ENCODE results near the gene CDK9.

DNA sequence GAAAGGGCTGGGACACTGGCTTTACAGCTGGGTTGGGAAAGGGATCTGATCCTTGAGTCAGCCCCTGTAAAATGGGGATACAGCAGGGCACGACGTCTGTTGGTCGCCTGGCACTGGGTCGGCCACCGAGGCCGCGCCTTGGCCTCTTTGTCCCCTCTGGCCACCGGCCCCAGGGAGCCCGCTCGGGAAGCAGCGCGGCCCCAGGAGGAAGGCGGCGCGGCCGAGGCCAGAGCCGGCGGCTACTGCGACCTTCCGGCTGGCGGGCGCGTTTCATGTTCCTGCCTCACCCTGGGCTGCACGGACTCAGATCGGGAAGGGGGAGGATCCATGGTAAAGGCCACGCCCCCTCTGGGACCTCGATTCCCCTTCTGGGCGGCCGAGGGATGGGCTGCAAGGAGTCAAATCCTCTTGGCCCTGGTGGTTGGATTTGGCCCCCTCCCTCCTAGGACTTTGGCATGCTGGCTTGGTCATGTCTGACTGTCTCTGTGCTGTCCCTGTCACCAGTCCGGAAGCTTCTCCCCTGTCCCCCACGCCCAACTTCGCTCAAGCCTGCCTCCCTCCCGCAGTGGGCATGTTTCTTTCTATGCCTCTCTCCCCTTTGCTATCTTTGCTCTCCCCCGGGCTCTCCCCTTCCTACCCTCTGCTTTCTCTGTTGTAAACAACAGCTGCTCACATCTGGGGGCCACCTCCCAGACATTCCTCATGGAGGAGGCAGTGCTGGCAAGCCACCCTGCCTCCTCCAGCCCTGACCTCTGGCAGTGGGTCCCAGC is 42.6 kb downstream of the CDK9 start:
- TF ChIP-seq, protein P1, sequence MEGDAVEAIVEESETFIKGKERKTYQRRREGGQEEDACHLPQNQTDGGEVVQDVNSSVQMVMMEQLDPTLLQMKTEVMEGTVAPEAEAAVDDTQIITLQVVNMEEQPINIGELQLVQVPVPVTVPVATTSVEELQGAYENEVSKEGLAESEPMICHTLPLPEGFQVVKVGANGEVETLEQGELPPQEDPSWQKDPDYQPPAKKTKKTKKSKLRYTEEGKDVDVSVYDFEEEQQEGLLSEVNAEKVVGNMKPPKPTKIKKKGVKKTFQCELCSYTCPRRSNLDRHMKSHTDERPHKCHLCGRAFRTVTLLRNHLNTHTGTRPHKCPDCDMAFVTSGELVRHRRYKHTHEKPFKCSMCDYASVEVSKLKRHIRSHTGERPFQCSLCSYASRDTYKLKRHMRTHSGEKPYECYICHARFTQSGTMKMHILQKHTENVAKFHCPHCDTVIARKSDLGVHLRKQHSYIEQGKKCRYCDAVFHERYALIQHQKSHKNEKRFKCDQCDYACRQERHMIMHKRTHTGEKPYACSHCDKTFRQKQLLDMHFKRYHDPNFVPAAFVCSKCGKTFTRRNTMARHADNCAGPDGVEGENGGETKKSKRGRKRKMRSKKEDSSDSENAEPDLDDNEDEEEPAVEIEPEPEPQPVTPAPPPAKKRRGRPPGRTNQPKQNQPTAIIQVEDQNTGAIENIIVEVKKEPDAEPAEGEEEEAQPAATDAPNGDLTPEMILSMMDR (conservative IDR thresholded peaks at IDR 0.05; ENCODE audit: low read length): no peak
- no peak for TF ChIP-seq EZH2phosphoT487 (IDR thresholded peaks at IDR 0.05; ENCODE audit: borderline replicate concordance, low read depth, low read length)
